GM19468 (cell line): ENCODE data around the gene TMC5.
"Not testable (repeated sequence)": the region's sequence is repeated elsewhere in the genome, so short reads cannot be mapped to it uniquely, and the experiment has no call there.

Experiments
- ATAC-seq: cut with Tn5 transposase; IDR thresholded peaks from one replicate; pipeline ENCODE4 v1.9.1; 2021; ENCODE audit warnings: mild to moderate bottlenecking, moderate library complexity, moderate number of reproducible peaks; ENCODE audit not compliant: unreplicated experiment; ENCODE audit errors: extremely low read depth

The TMC5 gene

GRCh38 chr16:19417640-19418039 lies at the start of gene TMC5:
Gene TMC5, plus strand, starts transcription at chr16:19417883. Its CDS starts 22,156 bp downstream, at chr16:19440039.
- no peak for ATAC-seq

GRCh38 chr16:19372541-19372940 lies 45.1 kb upstream of the TMC5 start:
- not testable (repeated sequence) for ATAC-seq

GRCh38 chr16:19374402-19374801 lies 43.3 kb upstream of the TMC5 start:
- no peak for ATAC-seq

- ATAC-seq, result no peak
Observed at GRCh38 chr16:19375561-19376158, 42.0 kb upstream of the TMC5 start.

GRCh38 chr16:19377864-19378263 lies 39.8 kb upstream of the TMC5 start:
- no peak for ATAC-seq

- ATAC-seq, result no peak
Observed at GRCh38 chr16:19378511-19378910, 39.2 kb upstream of the TMC5 start.

- ATAC-seq, result no peak
Observed at GRCh38 chr16:19379838-19380237, 37.8 kb upstream of the TMC5 start.

GRCh38 chr16:19380328-19380727 lies 37.4 kb upstream of the TMC5 start:
- no peak for ATAC-seq

- no peak for ATAC-seq
Observed at GRCh38 chr16:19382084-19382801, 35.4 kb upstream of the TMC5 start.

GRCh38 chr16:19382887-19383816 lies 34.5 kb upstream of the TMC5 start:
- ATAC-seq, result no peak

GRCh38 chr16:19384656-19385055 lies 33.0 kb upstream of the TMC5 start:
- no peak for ATAC-seq

GRCh38 chr16:19386525-19386924 lies 31.2 kb upstream of the TMC5 start:
- no peak for ATAC-seq

- ATAC-seq, result no peak
Observed at GRCh38 chr16:19389246-19389645, 28.4 kb upstream of the TMC5 start.

- ATAC-seq, result not testable (repeated sequence)
Observed at GRCh38 chr16:19391185-19391776, 26.4 kb upstream of the TMC5 start.

- no peak for ATAC-seq
Observed at GRCh38 chr16:19392352-19392751, 25.3 kb upstream of the TMC5 start.

GRCh38 chr16:19393226-19394111 lies 24.2 kb upstream of the TMC5 start:
- no peak for ATAC-seq

- ATAC-seq, result not testable (repeated sequence)
Observed at GRCh38 chr16:19395646-19396267, 21.9 kb upstream of the TMC5 start.

- no peak for ATAC-seq
Observed at GRCh38 chr16:19396555-19397011, 21.1 kb upstream of the TMC5 start.

GRCh38 chr16:19397373-19397772 lies 20.3 kb upstream of the TMC5 start:
- ATAC-seq, result not testable (repeated sequence)
